Activated naive CD4-positive, alpha-beta T cell treated with Interleukin-2 at 50 U/mL for 16 hours (primary cell): Measurements from ENCODE around the gene NEUROD2.
A peak's percentile ranks its signal among the peaks of the same experiment; 100 is the strongest.

Experiments
- DNase-seq: peaks from one replicate; pipeline ENCODE4 v3.0.0-alpha.2; 2020

NEUROD2 gene

DNA sequence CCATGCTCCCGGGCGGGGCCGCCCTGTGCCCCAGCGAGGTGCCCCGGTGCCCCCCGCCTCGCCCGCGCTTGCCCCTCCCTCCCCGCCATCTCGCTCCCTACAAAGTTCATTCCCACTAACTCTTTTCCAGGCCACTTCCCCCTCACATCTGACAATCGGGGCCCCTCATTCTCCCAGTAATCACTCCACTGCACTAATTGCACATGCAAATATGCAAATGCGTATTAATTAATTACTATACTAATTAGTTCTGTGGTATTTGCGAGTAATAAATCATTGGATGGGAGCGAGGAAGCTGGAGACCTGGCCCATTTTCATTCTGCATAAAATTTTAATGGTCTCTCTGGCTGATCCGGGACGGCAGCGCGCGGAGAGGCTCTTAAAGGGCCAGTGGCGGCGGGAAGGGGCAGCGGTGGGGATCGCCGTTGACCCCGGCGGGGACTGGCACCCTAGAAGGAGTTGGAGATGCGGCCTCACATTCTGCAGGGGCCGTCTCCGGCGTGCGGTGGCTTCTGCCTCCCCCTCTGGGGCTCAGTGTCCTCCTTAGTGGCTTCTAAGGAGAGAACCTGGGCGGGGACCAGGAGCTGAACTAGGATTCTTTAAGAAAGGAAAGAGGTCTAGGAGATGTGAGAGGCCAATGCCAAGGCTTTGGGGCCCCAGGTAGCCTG, 10.7 kb upstream of the NEUROD2 start:
- no peak for DNase-seq

DNA sequence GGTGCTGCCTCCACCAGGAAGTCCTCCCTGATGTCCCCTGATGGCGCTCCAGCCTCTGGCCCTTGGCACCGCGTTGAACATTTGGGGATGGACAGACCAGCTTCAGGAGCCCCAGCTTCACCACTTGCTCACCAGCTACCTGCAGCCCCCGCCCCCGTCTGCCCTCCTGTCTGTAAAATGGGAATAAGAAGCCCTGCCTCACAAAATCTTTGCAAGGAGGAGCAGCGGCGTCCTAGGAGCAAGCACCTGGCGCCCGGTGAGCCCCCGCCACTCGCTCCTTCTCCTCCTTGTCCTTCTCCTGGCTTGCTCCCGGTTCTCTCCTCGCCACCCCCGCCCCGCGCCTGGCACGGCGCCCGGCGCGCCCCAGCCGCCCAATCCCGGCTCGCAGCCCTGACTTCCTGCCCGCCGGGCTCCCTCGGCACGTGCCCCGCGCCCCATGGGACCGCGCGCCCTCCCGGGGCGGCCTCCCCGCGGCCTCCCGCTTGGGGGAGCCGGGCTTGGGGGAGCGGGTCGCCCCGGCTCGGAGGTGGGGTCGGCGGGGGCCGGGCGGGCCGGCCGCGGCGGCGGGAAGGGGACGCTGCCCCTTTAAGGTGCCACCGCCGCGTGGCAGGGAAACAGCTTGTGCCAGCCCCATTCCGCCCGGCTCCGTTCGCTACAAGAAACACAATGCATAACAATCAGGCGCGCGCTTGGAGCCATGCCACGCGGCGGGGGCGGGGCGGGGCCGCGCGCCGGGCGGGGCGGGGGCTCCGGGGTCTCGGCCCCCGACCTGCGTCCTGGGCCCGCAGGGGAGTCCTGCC, 9.9 kb upstream of the NEUROD2 start:
- DNase-seq = peak; percentile 62

DNA sequence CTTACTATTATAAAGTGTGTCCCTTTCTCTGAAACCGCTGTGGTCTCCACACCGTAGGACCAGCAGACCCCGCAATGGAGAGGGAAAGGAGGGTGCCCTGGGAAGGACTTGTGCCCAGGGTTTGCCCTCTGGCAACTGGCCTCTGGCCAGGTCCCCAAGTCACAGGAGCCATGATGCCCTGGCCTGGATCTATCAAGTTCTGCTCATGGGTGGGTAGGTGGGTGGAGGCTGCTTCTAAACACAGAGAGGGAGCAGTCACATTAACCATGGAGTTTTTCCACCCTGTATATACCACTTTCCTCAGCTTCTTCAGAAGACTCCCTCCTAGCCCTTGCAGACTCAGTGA, 9.4 kb upstream of the NEUROD2 start:
- no peak for DNase-seq

DNA sequence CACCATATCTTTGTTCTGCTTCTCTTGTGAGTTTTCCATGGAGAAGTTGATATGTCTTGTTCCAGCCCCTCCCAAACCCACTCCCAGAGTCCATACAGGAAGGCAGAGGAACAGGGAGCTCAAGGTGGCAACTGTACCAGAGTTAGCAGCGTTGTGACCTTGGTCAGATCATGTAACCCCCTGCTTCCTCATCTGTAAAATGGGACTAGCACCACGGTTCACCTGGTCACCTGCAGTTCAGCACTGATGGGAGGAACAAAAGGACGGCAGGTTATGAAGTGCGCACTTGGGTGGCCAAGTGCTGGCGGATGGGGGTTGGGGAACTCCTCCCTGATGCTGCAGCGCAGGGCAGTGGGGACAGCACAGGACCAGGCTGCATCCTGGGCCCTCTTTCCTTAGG, 7.7 kb upstream of the NEUROD2 start:
- DNase-seq = no peak

DNA sequence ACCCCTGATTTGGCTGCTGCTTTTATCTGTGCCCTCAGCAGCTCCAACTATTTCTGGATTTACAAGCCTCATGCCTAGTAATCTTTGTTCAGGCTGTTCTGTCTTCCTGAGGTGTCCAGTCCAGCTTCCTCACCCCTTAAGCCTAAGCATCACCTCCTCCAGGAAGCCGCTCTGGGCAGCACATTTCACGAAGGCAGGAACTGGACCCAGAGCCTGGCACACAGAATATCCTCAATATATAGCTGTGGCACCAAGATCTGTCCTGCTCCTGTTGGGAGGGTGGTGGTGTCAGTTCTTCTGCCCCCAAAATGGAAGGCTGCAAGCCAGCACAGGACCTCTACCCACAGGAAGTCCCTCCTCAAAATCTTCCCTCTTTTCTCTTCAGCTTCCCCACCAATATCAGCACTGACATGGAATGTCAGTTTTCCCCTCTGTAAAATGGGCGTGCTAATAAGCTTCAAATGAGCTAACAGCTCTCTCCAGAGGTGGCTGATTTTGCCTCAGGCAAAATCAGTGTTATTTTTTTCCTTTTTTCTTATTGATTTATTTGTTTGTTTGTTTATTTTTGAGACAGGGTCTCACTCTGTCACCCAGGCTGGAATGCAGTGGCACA, 6.9 kb upstream of the NEUROD2 start:
- no peak for DNase-seq

DNA sequence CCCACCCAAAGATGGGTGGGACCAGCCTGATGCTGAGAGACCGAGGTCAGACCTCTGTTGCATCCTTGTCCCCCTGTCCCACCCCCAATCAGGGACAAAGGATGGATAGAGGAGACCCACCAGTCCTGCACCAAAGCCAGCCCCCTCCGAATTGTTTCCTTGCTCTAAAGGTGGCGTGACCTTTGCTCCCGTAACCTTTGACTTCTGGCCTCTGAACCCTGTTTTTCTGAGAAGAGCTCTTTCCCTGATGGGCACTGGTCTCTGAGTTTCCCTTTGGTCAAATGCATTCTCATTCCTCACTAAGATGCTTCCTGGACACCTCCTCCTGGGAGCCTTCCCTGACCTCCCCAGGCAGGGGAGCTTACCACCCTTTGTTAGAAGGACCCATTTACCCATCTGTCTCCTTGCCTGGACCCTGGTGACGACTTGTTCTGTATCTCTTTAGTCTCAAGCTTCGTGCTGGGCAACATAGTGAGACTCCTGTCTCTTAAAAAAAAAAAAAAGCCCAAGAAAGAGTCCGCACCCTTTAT, 5.3 kb upstream of the NEUROD2 start:
- no peak for DNase-seq

DNA sequence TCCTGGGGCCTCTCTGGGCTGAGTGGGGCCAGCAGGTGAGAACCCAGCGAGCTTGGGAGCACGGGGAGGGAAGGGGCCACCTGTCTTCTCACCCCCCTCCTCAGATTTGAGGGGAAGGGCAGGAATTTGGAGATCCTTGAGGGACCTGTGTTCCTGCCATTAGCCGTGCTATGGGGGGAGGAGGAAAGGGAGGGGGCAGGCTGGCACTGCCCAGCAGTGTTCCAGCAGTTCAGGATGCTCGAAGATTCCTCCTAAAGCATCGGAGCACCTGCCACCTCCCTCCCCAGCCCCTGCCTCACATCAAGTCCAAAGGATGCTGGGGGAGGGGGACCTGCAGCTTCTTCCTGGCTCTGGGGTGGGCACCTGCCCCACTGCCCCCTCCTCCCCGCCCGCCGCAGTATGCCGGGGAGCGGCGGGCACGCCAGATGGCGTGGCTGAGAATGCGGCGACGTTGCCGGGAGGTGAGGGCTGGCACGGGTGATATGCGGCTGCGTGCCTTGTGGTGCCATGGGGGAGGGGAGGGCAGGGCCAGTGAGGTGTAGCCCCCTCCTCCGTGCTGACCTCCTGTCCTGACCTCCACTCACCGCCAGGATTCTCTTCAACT, 4.7 kb upstream of the NEUROD2 start:
- DNase-seq = no peak

DNA sequence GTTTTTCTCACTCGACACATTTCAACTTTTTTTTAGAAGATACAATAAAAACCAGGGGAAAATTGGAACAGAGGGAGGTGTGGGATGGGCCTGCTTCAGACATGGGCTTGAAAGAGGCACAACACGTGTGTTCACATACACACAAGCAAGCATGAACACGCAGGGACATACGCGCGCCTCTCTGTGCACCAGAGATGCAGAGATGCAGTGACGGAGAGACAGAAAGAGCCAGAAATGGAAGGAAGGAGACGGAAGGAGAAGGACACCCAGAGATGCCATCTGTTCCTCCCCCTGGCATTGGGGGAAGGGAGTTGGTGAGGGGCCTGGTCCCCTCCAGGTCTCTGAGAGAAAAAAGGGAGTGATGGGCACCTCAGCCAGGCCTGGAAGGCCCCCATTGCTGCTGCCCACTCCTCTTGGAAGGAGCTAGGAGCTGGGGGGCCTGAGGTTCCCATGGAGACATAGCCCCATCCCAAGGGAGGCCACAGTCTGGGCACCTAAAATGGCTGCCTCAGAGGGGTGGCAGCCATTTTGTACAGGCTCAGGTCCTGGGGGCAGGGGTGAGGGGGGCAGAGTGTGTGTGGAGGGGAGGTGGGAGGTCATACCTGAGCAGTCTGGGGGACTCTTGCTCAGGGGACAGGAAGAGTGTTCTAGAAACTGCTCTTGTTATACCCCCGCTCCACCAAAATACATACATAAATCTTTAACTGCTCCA, 3.8 kb upstream of the NEUROD2 start:
- no peak for DNase-seq

DNA sequence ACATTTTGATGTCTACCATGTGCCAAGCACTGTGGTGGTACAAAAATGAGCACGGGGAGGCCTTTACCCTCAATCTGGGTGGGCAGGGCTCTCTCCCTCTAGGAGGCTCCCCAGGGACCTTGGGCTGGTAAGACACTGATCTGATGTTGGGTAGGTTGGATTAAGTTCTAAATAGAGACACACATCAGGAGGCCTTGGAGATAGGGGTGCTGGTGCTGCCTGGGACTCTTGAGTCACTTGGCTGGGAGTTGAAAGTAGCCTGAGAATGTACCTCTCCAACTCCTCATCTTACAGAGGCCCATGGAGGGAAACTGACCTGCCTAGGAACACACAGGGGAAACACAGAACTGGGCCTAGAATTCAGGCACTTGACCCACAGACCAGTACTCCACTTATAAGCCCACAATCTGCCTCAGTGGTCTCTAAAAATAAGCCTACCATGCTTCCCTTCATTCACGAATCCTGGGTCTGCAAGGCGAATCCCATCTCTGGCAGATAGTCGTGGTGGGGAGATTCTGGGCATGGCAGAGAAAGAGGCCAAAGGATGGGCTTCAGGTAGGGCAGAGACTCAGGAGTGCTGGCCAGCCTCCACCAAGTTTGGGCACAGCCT, 1.8 kb upstream of the NEUROD2 start:
- DNase-seq = no peak

DNA sequence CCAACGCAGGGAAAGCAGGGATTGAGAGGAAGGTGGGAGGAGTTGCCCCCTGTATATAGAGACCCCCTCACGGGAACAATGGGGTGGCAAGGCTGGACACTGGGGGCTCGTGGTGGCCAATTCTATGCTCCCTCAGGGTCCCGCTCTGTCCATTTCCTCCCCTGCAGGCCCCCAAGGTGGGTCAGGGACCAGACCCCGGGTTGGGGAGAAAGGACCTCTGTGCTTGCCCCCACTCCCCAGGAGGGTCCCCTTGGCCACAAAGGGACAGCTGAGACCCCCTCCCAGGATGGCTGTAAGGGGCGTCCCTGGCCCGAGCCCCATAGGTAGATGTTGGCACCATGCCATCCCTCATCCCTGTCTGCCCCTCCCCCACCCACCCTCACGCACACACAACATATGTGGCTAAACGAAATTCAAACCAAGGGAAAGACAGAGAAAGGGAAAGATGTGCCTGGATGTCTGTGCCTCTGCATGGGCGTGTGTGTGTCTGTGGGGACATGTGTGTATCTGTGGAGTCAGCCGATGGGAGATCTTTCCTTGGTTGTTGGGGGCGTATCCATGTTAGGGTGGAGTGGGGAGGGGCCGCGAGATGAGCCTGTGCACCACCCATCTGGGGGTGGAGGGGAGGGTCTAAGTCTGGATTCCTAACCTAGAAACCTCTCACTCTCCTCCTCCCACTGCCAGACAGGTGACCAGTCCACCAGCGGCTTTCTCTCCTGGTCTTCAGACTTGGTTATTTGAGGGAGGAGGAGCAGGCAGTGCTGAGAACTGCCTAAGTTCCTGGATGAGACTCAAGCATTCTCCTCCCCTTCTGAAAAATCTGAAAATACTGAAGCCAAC, 642 bp upstream of the NEUROD2 start:
- no peak for DNase-seq

DNA sequence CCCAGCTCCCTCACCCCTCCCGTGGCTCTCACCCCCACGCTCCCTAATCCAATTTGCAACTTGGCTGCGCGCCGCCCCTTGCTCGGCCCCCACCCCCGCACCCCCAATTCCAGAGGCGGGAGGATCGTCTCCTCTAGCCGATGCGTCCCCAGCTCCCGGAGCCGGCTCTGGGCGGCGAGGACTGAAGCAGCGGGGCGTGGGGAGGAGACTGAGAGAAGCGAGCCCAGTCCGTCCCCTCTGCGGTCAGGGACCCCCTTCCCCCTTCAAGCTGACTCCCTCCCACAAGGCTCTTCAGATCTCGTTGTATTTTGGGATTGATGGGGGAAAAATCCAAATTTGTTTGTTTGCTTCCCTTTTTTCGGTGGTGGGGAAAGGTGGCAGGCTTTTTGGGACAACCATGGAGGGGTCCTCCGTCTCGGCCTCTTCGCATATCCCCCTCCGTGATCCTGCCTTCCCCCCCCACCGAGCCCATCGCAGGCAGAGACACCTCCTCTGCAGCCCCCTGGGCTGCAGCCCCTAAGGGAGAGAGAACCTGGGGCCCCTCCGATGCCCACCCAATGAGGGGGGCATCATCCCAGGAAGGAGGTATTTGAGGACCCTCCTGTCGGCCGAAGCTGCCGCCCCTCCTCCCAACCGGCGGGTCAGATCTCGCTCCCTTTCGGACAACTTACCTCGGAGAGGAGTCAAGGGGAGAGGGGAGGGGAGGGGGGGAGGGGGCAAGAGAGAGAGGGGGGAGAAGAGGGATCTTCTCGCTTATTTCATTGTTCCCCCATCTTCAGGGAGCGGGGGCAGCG, 466 bp downstream of the NEUROD2 start:
- no peak for DNase-seq

DNA sequence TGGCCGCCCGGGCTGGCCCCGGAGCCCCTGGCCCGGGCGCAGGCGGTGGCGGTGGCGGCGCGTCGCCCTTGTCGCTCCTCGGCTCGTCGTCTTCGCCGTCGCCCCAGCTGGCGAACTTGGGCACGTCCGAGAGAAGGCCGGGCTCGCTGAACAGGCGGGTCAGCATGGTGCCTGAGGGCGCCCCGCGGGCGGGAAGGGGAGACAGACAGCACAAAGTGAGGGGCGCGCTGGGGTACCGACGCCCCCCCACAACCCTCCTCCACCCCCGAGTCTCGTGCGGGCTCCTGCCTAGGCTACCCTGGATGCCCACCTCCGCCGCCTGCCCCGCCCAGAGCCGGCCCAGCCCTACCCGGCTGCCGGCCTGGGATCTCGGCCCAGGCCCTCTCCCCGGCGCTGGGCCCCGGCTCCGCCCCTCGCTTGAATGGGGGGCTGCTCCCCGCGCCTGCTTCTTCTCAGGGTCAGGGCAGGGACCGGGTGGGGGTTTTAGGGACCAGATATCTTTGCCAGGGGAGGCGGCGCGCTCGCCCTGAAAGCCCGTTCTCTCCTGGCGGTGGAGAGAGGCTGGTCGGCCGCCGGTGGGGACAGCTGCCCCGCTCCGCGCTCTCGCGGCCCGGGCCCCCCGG, 1.2 kb downstream of the NEUROD2 start:
- no peak for DNase-seq

DNA sequence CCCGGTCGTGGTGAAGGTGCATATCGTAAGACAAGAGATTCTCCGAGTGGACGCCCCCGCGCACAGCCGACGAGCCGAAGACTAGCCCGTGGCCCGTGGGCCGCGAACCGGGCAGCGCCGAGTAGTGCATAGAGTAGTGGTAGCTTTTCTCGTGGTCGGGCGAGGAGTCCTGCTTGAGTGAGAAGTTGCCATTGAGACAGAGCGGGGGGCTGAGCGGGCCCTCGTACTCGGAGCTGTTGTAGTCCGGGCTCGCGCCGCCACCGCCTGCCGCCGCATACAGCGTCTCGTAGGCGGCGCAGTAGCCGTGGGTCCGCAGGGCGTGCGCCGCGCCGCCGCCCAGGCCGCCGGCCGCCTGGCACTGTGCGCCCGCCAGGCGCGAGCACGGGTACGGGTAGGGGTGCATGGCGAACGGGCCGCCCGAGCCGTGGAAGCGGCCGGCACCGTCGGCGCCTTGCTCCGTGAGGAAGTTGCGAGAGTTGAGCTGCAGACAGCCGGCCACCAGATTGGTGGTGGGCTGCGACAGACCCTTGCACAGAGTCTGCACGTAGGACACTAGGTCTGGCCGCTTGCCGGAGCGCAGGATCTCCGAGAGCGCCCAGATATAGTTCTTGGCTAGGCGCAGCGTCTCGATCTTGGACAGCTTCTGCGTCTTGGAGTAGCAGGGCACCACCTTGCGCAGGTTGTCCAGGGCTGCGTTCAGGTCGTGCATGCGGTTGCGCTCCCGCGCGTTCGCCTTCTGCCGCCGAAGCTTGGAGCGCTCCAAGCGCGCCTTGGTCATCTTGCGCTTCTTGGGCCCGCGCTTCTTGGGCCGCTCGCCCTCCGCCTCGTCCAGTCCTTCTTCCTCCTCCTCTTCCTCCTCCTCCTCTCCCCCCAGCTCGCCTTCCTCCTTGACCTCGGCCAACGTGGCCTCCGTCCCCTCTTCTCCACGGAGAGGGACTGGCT, 2.0 kb downstream of the NEUROD2 start:
- peak; percentile 28 for DNase-seq

DNA sequence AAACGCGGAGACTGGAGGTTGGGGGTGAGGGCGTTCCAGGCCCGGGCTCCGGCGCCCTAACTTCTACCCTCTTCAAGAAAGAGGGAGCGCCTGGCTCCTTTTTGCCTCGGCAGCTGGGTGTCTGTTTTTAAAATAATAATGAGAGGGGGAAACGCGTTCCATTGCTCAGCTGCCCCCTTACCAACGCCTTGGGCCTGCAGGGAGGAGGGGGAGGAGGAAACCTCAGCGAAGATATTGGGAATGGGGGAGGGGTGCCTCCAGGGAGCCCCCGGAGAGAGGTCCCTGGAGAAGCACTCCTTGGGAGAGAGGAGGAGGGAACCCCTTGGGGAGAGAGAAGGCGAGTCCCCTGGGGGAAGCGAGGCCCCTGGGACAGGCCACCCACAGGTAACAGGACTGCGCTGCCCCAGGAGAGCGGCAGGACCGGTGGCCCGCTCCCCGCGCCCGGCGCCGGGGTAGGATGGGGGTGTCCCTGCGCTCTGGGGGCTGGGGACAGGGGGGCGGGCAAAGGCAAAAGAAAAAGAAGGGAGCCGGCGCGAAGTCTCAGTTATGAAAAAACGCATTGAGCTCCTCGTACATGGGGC, 2.7 kb downstream of the NEUROD2 start:
- no peak for DNase-seq

DNA sequence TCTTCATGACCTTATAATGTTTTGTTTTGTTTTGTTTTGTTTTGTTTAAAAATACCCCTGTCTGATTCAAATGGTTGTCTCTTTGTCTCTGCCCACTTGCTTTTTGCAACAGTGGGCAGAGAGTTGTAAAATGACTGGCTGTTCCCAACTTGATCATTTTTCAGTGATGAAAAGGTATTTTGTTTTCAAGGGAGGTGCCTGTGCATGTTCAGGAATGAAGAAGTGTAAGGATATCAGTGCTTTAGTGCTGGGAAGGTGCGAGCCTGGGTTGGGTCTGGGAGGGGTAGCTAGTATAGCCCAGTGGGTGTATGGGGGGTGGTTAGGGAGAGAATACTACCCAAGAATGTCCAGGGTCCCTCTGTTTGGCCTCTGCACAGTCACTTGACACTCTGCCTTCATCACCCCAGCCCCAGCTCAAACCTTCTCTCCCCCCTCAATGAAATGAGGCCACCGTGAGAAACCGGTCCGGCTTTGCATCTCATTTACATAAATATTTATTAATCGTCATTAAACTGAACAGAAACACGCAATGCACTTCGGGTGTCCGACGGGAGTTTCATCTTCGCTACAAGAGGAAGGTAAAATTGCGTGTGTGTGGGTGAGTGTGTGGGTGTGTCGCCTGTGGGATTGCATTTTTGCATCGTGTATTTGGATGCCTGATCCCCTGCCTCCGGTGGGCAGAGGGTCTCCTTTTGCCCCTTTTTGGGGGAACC, 4.3 kb downstream of the NEUROD2 start:
- no peak for DNase-seq

DNA sequence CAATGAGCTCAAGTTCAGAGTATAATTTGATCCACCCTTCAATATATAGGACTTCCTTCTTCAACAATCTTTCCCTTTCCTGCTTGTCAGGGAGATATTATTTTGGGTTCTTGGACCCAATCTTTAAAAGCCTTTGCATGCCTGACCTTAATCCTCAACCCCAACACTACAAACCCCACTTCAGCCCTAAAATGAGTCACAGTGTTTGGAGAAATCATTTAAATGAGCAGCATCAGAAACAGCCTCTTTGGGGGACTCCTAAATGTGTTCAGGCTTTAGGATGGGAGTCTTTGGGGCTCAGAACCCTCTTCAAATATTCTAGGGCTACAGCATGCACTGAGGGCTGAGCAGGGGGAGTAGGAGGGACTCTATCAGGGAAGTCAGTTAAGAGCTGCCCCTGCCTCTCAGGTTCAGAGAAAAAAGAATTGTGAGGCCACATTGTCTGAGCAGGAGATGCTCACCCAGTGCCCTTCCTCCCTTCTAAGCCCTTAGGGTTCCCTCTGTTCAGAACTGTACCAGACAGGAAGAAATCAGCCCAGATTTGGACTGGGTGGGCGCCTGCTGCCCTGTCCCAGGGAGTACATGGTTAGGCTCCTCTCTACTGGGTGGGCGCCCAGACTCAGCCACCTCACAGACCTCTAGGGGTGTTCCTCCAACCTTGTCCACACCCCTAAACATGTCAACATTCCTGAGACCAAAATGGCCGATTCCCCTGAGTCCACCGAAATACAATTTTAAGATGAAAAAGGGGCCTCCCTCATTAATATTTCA, 5.0 kb downstream of the NEUROD2 start:
- DNase-seq = no peak
